ENCODE measurements around the gene SLC39A2. TPM values are rescaled to one million over a fixed set of nuclear protein-coding genes. Genes with fewer than 3 reads are reported as not detected.

The SLC39A2 gene
- 0.17 TPM in 1 of 5 replicates, not detected in the others for total RNA-seq (2022; extraction: Qiagen RNA extraction)

GRCh38 chr14:20998674-20999366, at the start of gene SLC39A2:
Gene SLC39A2, plus strand, starts transcription at chr14:20999293. Its CDS starts 154 bp downstream, at chr14:20999447.

GRCh38 chr14:20954736-20955537, 44.2 kb upstream of the SLC39A2 start, which contains the start of gene RNASE2:
Gene RNASE2, plus strand, starts transcription at chr14:20955487. Its CDS starts 285 bp downstream, at chr14:20955772.

GRCh38 chr14:20989787-20990600, 9.1 kb upstream of the SLC39A2 start, which contains the start of gene METTL17:
Gene METTL17, plus strand, starts transcription at chr14:20989980. Its CDS starts 23 bp downstream, at chr14:20990003.

GRCh38 chr14:21024585-21025370, 25.7 kb downstream of the SLC39A2 start, which contains the start of gene NDRG2:
Gene NDRG2, minus strand, starts transcription at chr14:21025061. Its CDS starts 1,746 bp downstream, at chr14:21023315.

GRCh38 chr14:21029917-21030316, 30.8 kb downstream of the SLC39A2 start, which contains the start of gene TPPP2:
Gene TPPP2, plus strand, starts transcription at chr14:21030217. Its CDS starts 365 bp downstream, at chr14:21030582.

GRCh38 chr14:21034707-21035106, 35.6 kb downstream of the SLC39A2 start, which contains the start of gene RNASE13:
Gene RNASE13, minus strand, starts transcription at chr14:21034807. Its CDS starts 519 bp downstream, at chr14:21034288.

GRCh38 chr14:21041676-21042433, 42.8 kb downstream of the SLC39A2 start, which contains the start of gene RNASE7:
Gene RNASE7, plus strand, starts transcription at chr14:21042362. Its CDS starts 631 bp downstream, at chr14:21042993.

Other genes starting within 250 kb of the SLC39A2 start
- gene EDDM3B, start 230.9 kb upstream of the SLC39A2 start, total RNA-seq (2022; extraction: Qiagen RNA extraction): not detected in 5 replicates
- gene RNASE6, start 218.0 kb upstream of the SLC39A2 start, total RNA-seq (2022; extraction: Qiagen RNA extraction): not detected in 5 replicates
- not detected in 5 replicates for gene RNASE1, start 196.4 kb upstream of the SLC39A2 start, total RNA-seq (2022; extraction: Qiagen RNA extraction)
- gene RNASE3, start 107.9 kb upstream of the SLC39A2 start, total RNA-seq (2022; extraction: Qiagen RNA extraction): not detected in 5 replicates
- gene RNASE2, start 43.8 kb upstream of the SLC39A2 start, total RNA-seq (2022; extraction: Qiagen RNA extraction): not detected in 5 replicates
- gene METTL17, start 9.3 kb upstream of the SLC39A2 start, total RNA-seq (2022; extraction: Qiagen RNA extraction): 69.9 to 81.0 TPM (median 74.6 TPM) in 5 replicates
- 2.2 to 3.9 TPM (median 2.7 TPM) in 5 replicates for gene NDRG2, start 25.8 kb downstream of the SLC39A2 start, total RNA-seq (2022; extraction: Qiagen RNA extraction)
- gene TPPP2, start 30.9 kb downstream of the SLC39A2 start, total RNA-seq (2022; extraction: Qiagen RNA extraction): not detected in 5 replicates
- gene RNASE13, start 35.5 kb downstream of the SLC39A2 start, total RNA-seq (2022; extraction: Qiagen RNA extraction): not detected in 5 replicates
- not detected in 5 replicates for gene RNASE7, start 43.1 kb downstream of the SLC39A2 start, total RNA-seq (2022; extraction: Qiagen RNA extraction)
- gene RNASE8, start 58.5 kb downstream of the SLC39A2 start, total RNA-seq (2022; extraction: Qiagen RNA extraction): not detected in 5 replicates
- gene ARHGEF40, start 71.0 kb downstream of the SLC39A2 start, total RNA-seq (2022; extraction: Qiagen RNA extraction): 7.1 to 11.5 TPM (median 9.5 TPM) in 5 replicates
- 19.4 to 32.5 TPM (median 31.9 TPM) in 5 replicates for gene ZNF219, start 99.4 kb downstream of the SLC39A2 start, total RNA-seq (2022; extraction: Qiagen RNA extraction)
- 0.64 to 1.1 TPM (median 0.76 TPM) in 5 replicates for gene TMEM253, start 101.8 kb downstream of the SLC39A2 start, total RNA-seq (2022; extraction: Qiagen RNA extraction)
- not detected in 5 replicates for gene OR5AU1, start 156.8 kb downstream of the SLC39A2 start, total RNA-seq (2022; extraction: Qiagen RNA extraction)

Measured in A549 treated with Mapracorat at 1 μM for 4 hours (cell line).